ENCODE measurements around the gene SLC26A2.

- TF ChIP-seq, protein P1, sequence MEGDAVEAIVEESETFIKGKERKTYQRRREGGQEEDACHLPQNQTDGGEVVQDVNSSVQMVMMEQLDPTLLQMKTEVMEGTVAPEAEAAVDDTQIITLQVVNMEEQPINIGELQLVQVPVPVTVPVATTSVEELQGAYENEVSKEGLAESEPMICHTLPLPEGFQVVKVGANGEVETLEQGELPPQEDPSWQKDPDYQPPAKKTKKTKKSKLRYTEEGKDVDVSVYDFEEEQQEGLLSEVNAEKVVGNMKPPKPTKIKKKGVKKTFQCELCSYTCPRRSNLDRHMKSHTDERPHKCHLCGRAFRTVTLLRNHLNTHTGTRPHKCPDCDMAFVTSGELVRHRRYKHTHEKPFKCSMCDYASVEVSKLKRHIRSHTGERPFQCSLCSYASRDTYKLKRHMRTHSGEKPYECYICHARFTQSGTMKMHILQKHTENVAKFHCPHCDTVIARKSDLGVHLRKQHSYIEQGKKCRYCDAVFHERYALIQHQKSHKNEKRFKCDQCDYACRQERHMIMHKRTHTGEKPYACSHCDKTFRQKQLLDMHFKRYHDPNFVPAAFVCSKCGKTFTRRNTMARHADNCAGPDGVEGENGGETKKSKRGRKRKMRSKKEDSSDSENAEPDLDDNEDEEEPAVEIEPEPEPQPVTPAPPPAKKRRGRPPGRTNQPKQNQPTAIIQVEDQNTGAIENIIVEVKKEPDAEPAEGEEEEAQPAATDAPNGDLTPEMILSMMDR (IDR thresholded peaks at IDR 0.05) = no peak
- TF ChIP-seq POLR2A (IDR thresholded peaks at IDR 0.05) = no peak
Observed at GRCh38 chr5:149935431-149935901, 25.1 kb upstream of the SLC26A2 start.

Data from heart left ventricle (tissue), 13 donors.